WTC11 (cell line): Measurements from ENCODE around the gene SPINDOC. TPM values are rescaled to one million over a fixed set of nuclear protein-coding genes. Genes with fewer than 3 reads are reported as not detected.

Experiments
- ARID4B ChIP-seq: sonication (generic); formaldehyde crosslinking; IDR thresholded peaks from 2 replicates; pipeline ENCODE4 v1.8.0; 2023; ENCODE audit warnings: missing genetic modification reagents, mild to moderate bottlenecking, borderline replicate concordance
- ATF3 ChIP-seq: sonication (generic); formaldehyde crosslinking; conservative IDR thresholded peaks from 2 replicates; pipeline ENCODE4 v1.8.1; 2022; ENCODE audit warnings: mild to moderate bottlenecking, missing genetic modification reagents
- CBFB ChIP-seq: sonication (generic); formaldehyde crosslinking; IDR thresholded peaks from 2 replicates; pipeline ENCODE4 v1.8.1; 2022; ENCODE audit warnings: mild to moderate bottlenecking, low read depth, missing genetic modification reagents
- CDX4 ChIP-seq: fragments of 250-450 bp; sonication (Bioruptor Pico); IDR thresholded peaks from 2 replicates; pipeline ENCODE4 v1.9.0; 2021; ENCODE audit warnings: moderate library complexity, mild to moderate bottlenecking, inconsistent platforms, borderline replicate concordance
- CREB1 ChIP-seq: sonication (generic); formaldehyde crosslinking; IDR thresholded peaks from 2 replicates; pipeline ENCODE4 v1.8.0; 2023; ENCODE audit warnings: mild to moderate bottlenecking, missing genetic modification reagents
- CREM ChIP-seq: sonication (generic); formaldehyde crosslinking; IDR thresholded peaks from 2 replicates; pipeline ENCODE4 v1.8.1; 2022; ENCODE audit warnings: mild to moderate bottlenecking, missing genetic modification reagents, moderate library complexity
- E2F5 ChIP-seq: sonication (generic); formaldehyde crosslinking; IDR thresholded peaks from 2 replicates; pipeline ENCODE4 v1.8.1; 2022; ENCODE audit warnings: mild to moderate bottlenecking, moderate library complexity, missing genetic modification reagents
- ELF4 ChIP-seq: sonication (generic); formaldehyde crosslinking; IDR thresholded peaks from 2 replicates; pipeline ENCODE4 v1.8.1; 2022; ENCODE audit warnings: low read depth, mild to moderate bottlenecking, moderate library complexity, missing genetic modification reagents
- HMGXB4 ChIP-seq: sonication (generic); formaldehyde crosslinking; IDR thresholded peaks from 2 replicates; pipeline ENCODE4 v1.8.1; 2023; ENCODE audit warnings: mild to moderate bottlenecking, moderate library complexity, missing genetic modification reagents
- IRF1 ChIP-seq: sonication (generic); formaldehyde crosslinking; IDR thresholded peaks from 2 replicates; pipeline ENCODE4 v1.8.0; 2023; ENCODE audit warnings: missing genetic modification reagents
- NFYB ChIP-seq: sonication (generic); formaldehyde crosslinking; conservative IDR thresholded peaks from 2 replicates; pipeline ENCODE4 v1.8.0; 2022; ENCODE audit warnings: low read depth, missing genetic modification reagents
- NR1H2 ChIP-seq: sonication (generic); formaldehyde crosslinking; IDR thresholded peaks from 2 replicates; pipeline ENCODE4 v1.9.0; 2021; ENCODE audit warnings: mild to moderate bottlenecking, moderate library complexity, missing genetic modification reagents
- NR2C2 ChIP-seq: sonication (generic); formaldehyde crosslinking; IDR thresholded peaks from 2 replicates; pipeline ENCODE4 v1.8.0; 2022; ENCODE audit warnings: mild to moderate bottlenecking, missing genetic modification reagents
- PRDM15 ChIP-seq: sonication (generic); formaldehyde crosslinking; IDR thresholded peaks from 2 replicates; pipeline ENCODE4 v1.8.0; 2022; ENCODE audit warnings: missing genetic modification reagents
- RORB ChIP-seq: fragments of 250-450 bp; sonication (Bioruptor Pico); IDR thresholded peaks from 2 replicates; pipeline ENCODE4 v1.9.0; 2021; ENCODE audit warnings: mild to moderate bottlenecking
- SP1 ChIP-seq: sonication (generic); formaldehyde crosslinking; conservative IDR thresholded peaks from 2 replicates; pipeline ENCODE4 v1.8.1; 2022; ENCODE audit warnings: missing genetic modification reagents
- TCF7 ChIP-seq: sonication (generic); formaldehyde crosslinking; IDR thresholded peaks from 2 replicates; pipeline ENCODE4 v1.8.0; 2022; ENCODE audit warnings: mild to moderate bottlenecking, low read depth, missing genetic modification reagents, moderate library complexity
- TP53 ChIP-seq: sonication (generic); formaldehyde crosslinking; IDR thresholded peaks from 2 replicates; pipeline ENCODE4 v1.8.1; 2023; ENCODE audit warnings: mild to moderate bottlenecking, missing genetic modification reagents
- USF2 ChIP-seq: sonication (generic); formaldehyde crosslinking; IDR thresholded peaks from 2 replicates; pipeline ENCODE4 v1.8.1; 2023; ENCODE audit warnings: mild to moderate bottlenecking, missing genetic modification reagents, moderate library complexity
- ZBTB43 ChIP-seq: sonication (generic); formaldehyde crosslinking; IDR thresholded peaks from 2 replicates; pipeline ENCODE4 v1.8.1; 2023; ENCODE audit warnings: mild to moderate bottlenecking, missing genetic modification reagents
- ZMAT4 ChIP-seq: fragments of 250-450 bp; sonication (Bioruptor Pico); IDR thresholded peaks from 2 replicates; pipeline ENCODE4 v1.9.0; 2021; ENCODE audit warnings: mild to moderate bottlenecking
- ZNF317 ChIP-seq: sonication (generic); formaldehyde crosslinking; IDR thresholded peaks from 2 replicates; pipeline ENCODE4 v1.8.1; 2023; ENCODE audit warnings: low read depth, mild to moderate bottlenecking, moderate library complexity, missing genetic modification reagents, borderline replicate concordance
- total RNA-seq: library from RNA; stranded (reverse); gene quantifications from 3 replicates; pipeline ENCODE4 v1.2.3, GENCODE V29; 2021

The SPINDOC gene
- total RNA-seq, 1 experiment from 2014 or later: 93.8 TPM

- TF ChIP-seq PRDM15 (CRISPR knock-in tag) (no peak), NFYB (CRISPR knock-in tag) (0 out of 2 replicates have a peak, but pooled peaks have one; percentile 1), NR1H2 (CRISPR knock-in tag) (no peak), NR2C2 (no peak), IRF1 (CRISPR knock-in tag) (0 out of 2 replicates have a peak, but pooled peaks have one; percentile 17), CBFB (no peak; the same call in none of the 2 replicates), CDX4 (CRISPR knock-in tag) (no peak), ZNF317 (CRISPR knock-in tag) (no peak), E2F5 (CRISPR knock-in tag) (peak; percentile 44; the same call in 1 of the 2 replicates), ARID4B (CRISPR knock-in tag) (peak; percentile 56; the same call in 1 of the 2 replicates), HMGXB4 (CRISPR knock-in tag) (peak; percentile 66), RORB (CRISPR knock-in tag) (no peak), TCF7 (CRISPR knock-in tag) (no peak), ZMAT4 (peak; percentile 88), ATF3 (CRISPR knock-in tag) (no peak), ZBTB43 (CRISPR knock-in tag) (peak; percentile 19; the same call in 1 of the 2 replicates), CREM (peak; percentile 53; the same call in 1 of the 2 replicates), ELF4 (CRISPR knock-in tag) (0 out of 2 replicates have a peak, but pooled peaks have one; percentile 26), SP1 (CRISPR knock-in tag) (peak; percentile 83), CREB1 (no peak), USF2 (CRISPR knock-in tag) (no peak), TP53 (CRISPR knock-in tag) (no peak)
Measured at GRCh38 chr11:63763496-63764339, 49.5 kb upstream of the SPINDOC start (continued).
